PC-3 (cell line): ENCODE measurements around the gene C6orf52.

ENCODE experiments used
- EZH2 ChIP-seq: fragments of 300-600 bp; sonication (generic); IDR thresholded peaks from one replicate; pipeline ENCODE4 v1.6.1; 2017; ENCODE audit warnings: antibody characterized with exemption, mild to moderate bottlenecking, low read length; ENCODE audit not compliant: unreplicated experiment
- TF ChIP-seq, protein P1 (sequence below): fragments of 300-600 bp; sonication (generic); conservative IDR thresholded peaks from 2 replicates; pipeline ENCODE4 v1.5.1; 2017; ENCODE audit warnings: antibody characterized with exemption, low read depth, mild to moderate bottlenecking, low read length

GRCh38 chr6:10742251-10742650 lies 47.8 kb upstream of the C6orf52 start:
- TF ChIP-seq, protein P1, sequence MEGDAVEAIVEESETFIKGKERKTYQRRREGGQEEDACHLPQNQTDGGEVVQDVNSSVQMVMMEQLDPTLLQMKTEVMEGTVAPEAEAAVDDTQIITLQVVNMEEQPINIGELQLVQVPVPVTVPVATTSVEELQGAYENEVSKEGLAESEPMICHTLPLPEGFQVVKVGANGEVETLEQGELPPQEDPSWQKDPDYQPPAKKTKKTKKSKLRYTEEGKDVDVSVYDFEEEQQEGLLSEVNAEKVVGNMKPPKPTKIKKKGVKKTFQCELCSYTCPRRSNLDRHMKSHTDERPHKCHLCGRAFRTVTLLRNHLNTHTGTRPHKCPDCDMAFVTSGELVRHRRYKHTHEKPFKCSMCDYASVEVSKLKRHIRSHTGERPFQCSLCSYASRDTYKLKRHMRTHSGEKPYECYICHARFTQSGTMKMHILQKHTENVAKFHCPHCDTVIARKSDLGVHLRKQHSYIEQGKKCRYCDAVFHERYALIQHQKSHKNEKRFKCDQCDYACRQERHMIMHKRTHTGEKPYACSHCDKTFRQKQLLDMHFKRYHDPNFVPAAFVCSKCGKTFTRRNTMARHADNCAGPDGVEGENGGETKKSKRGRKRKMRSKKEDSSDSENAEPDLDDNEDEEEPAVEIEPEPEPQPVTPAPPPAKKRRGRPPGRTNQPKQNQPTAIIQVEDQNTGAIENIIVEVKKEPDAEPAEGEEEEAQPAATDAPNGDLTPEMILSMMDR = no peak
- TF ChIP-seq EZH2 = no peak
